Nephron progenitor cell (in vitro differentiated cells): Measurements from ENCODE around the gene MAPKAPK5.

Experiments
- DNase-seq: peaks from one replicate; pipeline ENCODE4 v3.0.0; 2021
- H3K27ac Mint-ChIP-seq: 2 replicates; pipeline ENCODE4 v1.8.0; 2021; ENCODE audit warnings: mild to moderate bottlenecking, moderate library complexity, mixed read lengths
- H3K27me3 Mint-ChIP-seq: 2 replicates; pipeline ENCODE4 v1.8.0; 2021; ENCODE audit warnings: mild to moderate bottlenecking, low read depth, mixed read lengths; ENCODE audit not compliant: poor library complexity
- H3K36me3 Mint-ChIP-seq: 2 replicates; pipeline ENCODE4 v1.8.0; 2021; ENCODE audit warnings: low read depth, mixed read lengths
- H3K4me1 Mint-ChIP-seq: 2 replicates; pipeline ENCODE4 v1.8.0; 2021; ENCODE audit warnings: mixed read lengths
- H3K4me3 Mint-ChIP-seq: 2 replicates; pipeline ENCODE4 v1.8.0; 2021; ENCODE audit warnings: mild to moderate bottlenecking, moderate library complexity, mixed read lengths
- H3K9me3 Mint-ChIP-seq: 2 replicates; pipeline ENCODE4 v1.8.0; 2021; ENCODE audit warnings: mild to moderate bottlenecking, moderate library complexity, mixed read lengths
- CTCF ChIP-seq: fragments of 200-600 bp; sonication (generic); IDR thresholded peaks from 2 replicates; pipeline ENCODE4 v1.5.0; 2021; ENCODE audit warnings: antibody characterized with exemption

MAPKAPK5 gene

GRCh38 chr12:111841750-111842555 is at the start of gene MAPKAPK5:
MAPKAPK5 (plus strand) TSS chr12:111842228; CDS start chr12:111842734, 506 bp downstream.
- no peak for TF ChIP-seq CTCF
- peaks cover 61% of the 10 kb centered on the region for H3K36me3 Mint-ChIP-seq
- H3K4me1 Mint-ChIP-seq: peaks cover 47% of the 10 kb centered on the region
- peak; percentile 96 for DNase-seq
- peaks cover 3% of the 10 kb centered on the region for H3K9me3 Mint-ChIP-seq
- H3K27me3 Mint-ChIP-seq: peaks cover 3% of the 10 kb centered on the region
- H3K4me3 Mint-ChIP-seq: peak within 1 kb of the TSS; percentile 98
- H3K27ac Mint-ChIP-seq: peak within 1 kb of the TSS; percentile 100

GRCh38 chr12:111792856-111793235 is 49.2 kb upstream of the MAPKAPK5 start:
- Mint-ChIP-seq H3K9me3 (no peaks in the 10 kb centered on the region), H3K27me3 (no peaks in the 10 kb centered on the region), H3K4me3 (no peak overlapping the region), H3K4me1 (no peaks in the 10 kb centered on the region), H3K27ac (no peak overlapping the region), H3K36me3 (peaks cover 33% of the 10 kb centered on the region)
- DNase-seq: no peak
- TF ChIP-seq CTCF: no peak

- Mint-ChIP-seq H3K4me3 (no peak overlapping the region), H3K9me3 (no peaks in the 10 kb centered on the region), H3K27me3 (peaks cover 4% of the 10 kb centered on the region), H3K4me1 (no peaks in the 10 kb centered on the region), H3K36me3 (peaks cover 58% of the 10 kb centered on the region), H3K27ac (peak overlapping the region; percentile 23)
- TF ChIP-seq CTCF: no peak
- DNase-seq: no peak
Observed at GRCh38 chr12:111798182-111798581, 43.8 kb upstream of the MAPKAPK5 start.

DNA sequence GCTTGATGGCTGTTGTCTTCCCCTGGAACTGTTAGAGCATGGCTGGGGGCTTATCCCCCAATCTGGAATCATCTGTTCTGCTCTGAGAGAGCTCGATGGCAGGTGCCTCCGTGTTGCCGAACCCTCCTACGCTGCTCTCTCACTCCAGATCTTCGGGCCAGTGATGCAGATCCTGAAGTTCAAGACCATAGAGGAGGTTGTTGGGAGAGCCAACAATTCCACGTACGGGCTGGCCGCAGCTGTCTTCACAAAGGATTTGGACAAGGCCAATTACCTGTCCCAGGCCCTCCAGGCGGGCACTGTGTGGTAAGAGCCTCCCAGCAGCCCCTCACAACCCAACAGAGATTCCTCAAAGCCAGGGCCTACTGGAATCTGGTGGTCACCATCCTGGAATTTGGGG is 42.3 kb upstream of the MAPKAPK5 start:
- no peaks in the 10 kb centered on the region for H3K4me1 Mint-ChIP-seq
- H3K4me3 Mint-ChIP-seq: no peak overlapping the region
- H3K9me3 Mint-ChIP-seq: no peaks in the 10 kb centered on the region
- peaks cover 4% of the 10 kb centered on the region for H3K27me3 Mint-ChIP-seq
- DNase-seq: no peak
- H3K27ac Mint-ChIP-seq: no peak overlapping the region
- TF ChIP-seq CTCF: no peak
- peaks cover 55% of the 10 kb centered on the region for H3K36me3 Mint-ChIP-seq

DNA sequence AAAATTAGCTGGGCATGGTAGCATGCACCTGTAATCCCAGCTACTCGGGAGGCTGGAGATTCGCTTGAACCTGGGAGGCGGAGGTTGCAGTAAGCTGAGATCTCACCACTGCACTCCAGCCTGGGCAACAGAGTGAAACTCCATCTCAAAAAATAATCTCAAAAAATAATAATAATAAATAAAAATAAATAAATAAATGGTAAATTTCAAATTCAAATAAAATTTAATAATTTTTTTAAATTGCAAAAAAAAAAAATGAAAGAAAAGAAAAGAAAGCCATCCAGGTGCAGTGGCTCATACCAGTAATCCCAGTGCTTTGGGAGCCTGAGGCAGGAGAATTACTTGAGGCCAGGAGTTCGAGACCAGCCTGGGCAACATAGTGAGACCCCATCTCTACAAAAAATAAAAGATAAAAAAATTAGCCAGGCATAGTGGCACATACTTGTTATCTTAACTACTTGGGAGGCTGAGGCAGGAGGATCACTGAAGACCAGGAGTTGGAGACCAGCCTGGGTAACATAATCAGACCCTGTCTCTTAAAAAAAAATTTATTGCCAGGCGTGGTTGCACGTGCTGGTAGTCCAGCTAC is 38.9 kb upstream of the MAPKAPK5 start:
- Mint-ChIP-seq H3K4me3 (no peak overlapping the region), H3K4me1 (no peaks in the 10 kb centered on the region), H3K9me3 (no peaks in the 10 kb centered on the region), H3K36me3 (peaks cover 65% of the 10 kb centered on the region), H3K27me3 (peaks cover 4% of the 10 kb centered on the region), H3K27ac (no peak overlapping the region)
- no peak for TF ChIP-seq CTCF
- no peak for DNase-seq
